Prostate gland (tissue), 2 donors: ENCODE data around the gene SMCO4. TPM values are rescaled to one million over a fixed set of nuclear protein-coding genes. Genes with fewer than 3 reads are reported as not detected.
A peak's percentile ranks its signal among the peaks of the same experiment; 100 is the strongest.

Experiments used
- DNase-seq: peaks from one replicate; pipeline ENCODE4 v3.0.0-alpha.2; 2019; ENCODE audit warnings: low spot score
- H3K27ac ChIP-seq, 2 donors: fragments of 200-600 bp; sonication (generic); 2 replicates each; pipeline ENCODE4 v1.5.1; 2017 to 2019
- H3K27me3 ChIP-seq: fragments of 200-600 bp; sonication (generic); replicated peaks from 2 replicates; pipeline ENCODE4 v1.5.1; 2019; ENCODE audit not compliant: insufficient read depth
- H3K36me3 ChIP-seq, 2 donors: fragments of 200-600 bp; sonication (generic); 1 replicate in 1 of 2; 2 replicates in 1 of 2; pipeline versions ENCODE4 v1.5.1 to v1.8.1; 2017 to 2019
- H3K4me1 ChIP-seq: fragments of 200-600 bp; sonication (generic); replicated peaks from 2 replicates; pipeline ENCODE4 v1.5.1; 2019
- H3K4me3 ChIP-seq, 2 donors: fragments of 200-600 bp; sonication (generic); 2 replicates each; pipeline ENCODE4 v1.5.1; 2017 to 2019
- H3K9me3 ChIP-seq: fragments of 200-600 bp; sonication (generic); 2 replicates; pipeline ENCODE4 v1.5.1; 2017
- POLR2A ChIP-seq: fragments of 450-650 bp; IDR thresholded peaks from one replicate; pipeline ENCODE4 v1.6.1; 2016; ENCODE audit warnings: antibody characterized with exemption, mild to moderate bottlenecking
- POLR2AphosphoS5 ChIP-seq: sonication (generic); formaldehyde crosslinking; IDR thresholded peaks from one replicate; pipeline ENCODE4 v1.6.1; 2017; ENCODE audit warnings: antibody characterized with exemption
- WGBS: methylation state at CpG from one replicate; pipeline ENCODE4 v1.1.5; 2018; 5-methylcytosine and 5-hydroxymethylcytosine counted together
- intact Hi-C: fragments of 100-400 bp; cut with DNase I; formaldehyde crosslinking; loops from one replicate; pipeline ENCODE4 v1.14.2; 2022
- total RNA-seq, 2 donors: library from RNA; depleted of rRNA; stranded (reverse); fragments of >200 nt; gene quantifications; one replicate each; pipeline ENCODE4 v1.1.0, GENCODE V29; 2016
- TF ChIP-seq, protein P1 (sequence below), 4 experiments: fragments of 200-600 bp in 2 of 4; fragments of 450-650 bp in 2 of 4; sonication (generic) in 2 of 4; IDR thresholded peaks; 1 replicate in 3 of 4; 2 replicates in 1 of 4; pipeline ENCODE4 v1.5.1; 2016 to 2019; ENCODE audit warnings: antibody characterized with exemption in 4 of 4, mild to moderate bottlenecking in 2 of 4, moderate library complexity in 2 of 4

SMCO4 gene
- total RNA-seq, 2 donors from 2014 or later = 63.8 to 140 TPM

DNA sequence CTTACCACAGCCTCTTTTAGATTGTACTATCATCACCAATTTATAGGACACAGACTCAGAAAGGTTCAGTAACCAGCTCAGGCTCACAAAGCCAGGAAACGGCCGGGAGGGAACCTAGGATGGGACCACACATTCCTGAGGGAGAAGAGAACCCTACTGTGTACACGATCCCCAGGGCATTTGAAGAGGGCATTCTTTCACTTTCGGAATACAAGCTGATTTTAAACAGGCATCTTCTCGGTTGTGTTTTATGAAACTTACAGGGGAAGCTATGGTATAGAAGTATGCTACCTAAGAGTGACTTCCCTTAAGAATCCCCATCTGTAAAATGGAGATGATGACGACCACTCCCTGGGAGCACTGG lies 19.0 kb downstream of the SMCO4 start:
- no peak overlapping the region for H3K4me3 ChIP-seq
- 84% methylated on average over 6 of the region's 6 CpGs for whole genome bisulfite sequencing
- intact Hi-C loops = no loop called here
- no peak for DNase-seq
- TF ChIP-seq, protein P1, sequence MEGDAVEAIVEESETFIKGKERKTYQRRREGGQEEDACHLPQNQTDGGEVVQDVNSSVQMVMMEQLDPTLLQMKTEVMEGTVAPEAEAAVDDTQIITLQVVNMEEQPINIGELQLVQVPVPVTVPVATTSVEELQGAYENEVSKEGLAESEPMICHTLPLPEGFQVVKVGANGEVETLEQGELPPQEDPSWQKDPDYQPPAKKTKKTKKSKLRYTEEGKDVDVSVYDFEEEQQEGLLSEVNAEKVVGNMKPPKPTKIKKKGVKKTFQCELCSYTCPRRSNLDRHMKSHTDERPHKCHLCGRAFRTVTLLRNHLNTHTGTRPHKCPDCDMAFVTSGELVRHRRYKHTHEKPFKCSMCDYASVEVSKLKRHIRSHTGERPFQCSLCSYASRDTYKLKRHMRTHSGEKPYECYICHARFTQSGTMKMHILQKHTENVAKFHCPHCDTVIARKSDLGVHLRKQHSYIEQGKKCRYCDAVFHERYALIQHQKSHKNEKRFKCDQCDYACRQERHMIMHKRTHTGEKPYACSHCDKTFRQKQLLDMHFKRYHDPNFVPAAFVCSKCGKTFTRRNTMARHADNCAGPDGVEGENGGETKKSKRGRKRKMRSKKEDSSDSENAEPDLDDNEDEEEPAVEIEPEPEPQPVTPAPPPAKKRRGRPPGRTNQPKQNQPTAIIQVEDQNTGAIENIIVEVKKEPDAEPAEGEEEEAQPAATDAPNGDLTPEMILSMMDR (IDR thresholded peaks at IDR 0.05) = no peak
- TF ChIP-seq POLR2AphosphoS5 (no peak), POLR2A (no peak)
- no peaks in the 10 kb centered on the region for H3K27me3 ChIP-seq
- peaks cover 6% of the 10 kb centered on the region for H3K4me1 ChIP-seq
- no peaks in the 10 kb centered on the region for H3K9me3 ChIP-seq
- no peaks in the 10 kb centered on the region for H3K36me3 ChIP-seq
- no peak overlapping the region for H3K27ac ChIP-seq

DNA sequence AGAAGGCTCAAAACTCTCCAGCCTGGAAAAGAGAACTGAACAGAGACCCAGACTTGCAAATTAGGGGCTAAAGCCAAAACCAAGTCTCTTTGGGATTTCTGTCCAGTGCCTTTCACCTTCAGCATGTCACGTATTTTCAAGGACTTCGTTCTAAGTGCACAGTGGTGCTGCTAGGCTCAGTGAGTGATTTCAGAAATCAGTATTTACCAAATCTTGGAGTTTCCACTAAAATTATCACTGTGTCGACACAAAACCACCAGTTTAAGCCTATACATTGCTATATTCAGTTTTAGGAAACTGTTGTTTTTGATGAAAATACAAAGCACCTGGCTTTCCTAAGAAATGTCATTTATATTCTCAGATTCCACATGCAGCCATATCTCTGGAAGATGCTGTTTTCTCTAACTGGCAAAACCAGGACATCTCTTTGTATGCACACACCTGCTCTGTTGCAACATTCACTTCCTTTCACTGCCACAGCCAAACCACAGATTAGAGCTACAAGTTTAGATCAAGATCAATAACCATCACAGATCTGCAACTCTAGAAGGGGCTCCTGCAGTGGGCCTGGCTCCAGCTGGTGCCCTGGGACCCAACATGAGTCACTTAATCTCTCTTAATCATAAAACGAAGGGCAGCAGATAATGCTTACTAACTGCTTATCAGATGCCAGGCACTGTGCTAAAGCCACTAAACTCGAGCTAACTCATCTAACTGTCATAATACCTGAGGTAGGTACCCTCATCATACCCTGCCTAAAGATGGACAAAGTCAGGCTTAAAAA lies 22.3 kb downstream of the SMCO4 start:
- H3K4me1 ChIP-seq = peaks cover 7% of the 10 kb centered on the region
- no peaks in the 10 kb centered on the region for H3K27me3 ChIP-seq
- no peak for DNase-seq
- H3K27ac ChIP-seq = peak overlapping the region in 1 of 2 donors; percentile 6
- WGBS = 76% methylated on average over 5 of the region's 5 CpGs
- no peaks in the 10 kb centered on the region for H3K36me3 ChIP-seq
- H3K9me3 ChIP-seq = no peaks in the 10 kb centered on the region
- intact Hi-C loops = no loop called here
- H3K4me3 ChIP-seq = no peak overlapping the region
- TF ChIP-seq, protein P1 (IDR thresholded peaks at IDR 0.05) = no peak
- TF ChIP-seq POLR2A (no peak), POLR2AphosphoS5 (no peak)

DNA sequence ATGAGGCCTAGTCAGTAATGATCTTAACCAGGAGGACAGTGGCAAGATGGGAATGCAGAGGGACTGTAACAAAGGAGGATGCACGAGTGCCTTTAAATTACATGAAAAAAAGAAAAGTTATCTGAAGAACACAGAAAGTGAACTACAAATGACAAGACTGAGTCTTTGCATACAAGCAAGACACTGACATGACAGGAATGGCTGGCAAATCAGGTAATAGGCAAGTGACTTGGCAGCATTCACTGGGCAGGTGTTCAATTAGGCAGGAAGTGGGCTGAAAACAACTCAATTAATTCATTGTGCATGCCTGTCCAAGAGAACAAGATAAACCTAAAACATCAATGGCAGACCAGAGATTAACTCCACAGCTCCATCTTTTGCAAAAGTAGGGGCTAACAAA lies 24.0 kb downstream of the SMCO4 start:
- DNase-seq = no peak
- H3K9me3 ChIP-seq = no peaks in the 10 kb centered on the region
- intact Hi-C loops = no loop called here
- no peaks in the 10 kb centered on the region for H3K27me3 ChIP-seq
- H3K27ac ChIP-seq = no peak overlapping the region
- TF ChIP-seq POLR2AphosphoS5 (peak; percentile 35), POLR2A (no peak)
- TF ChIP-seq, protein P1 (IDR thresholded peaks at IDR 0.05) = no peak
- H3K4me3 ChIP-seq = no peak overlapping the region
- WGBS = 44% methylated on average over 1 of the region's 1 CpG
- peaks cover 7% of the 10 kb centered on the region for H3K4me1 ChIP-seq
- H3K36me3 ChIP-seq = no peaks in the 10 kb centered on the region

DNA sequence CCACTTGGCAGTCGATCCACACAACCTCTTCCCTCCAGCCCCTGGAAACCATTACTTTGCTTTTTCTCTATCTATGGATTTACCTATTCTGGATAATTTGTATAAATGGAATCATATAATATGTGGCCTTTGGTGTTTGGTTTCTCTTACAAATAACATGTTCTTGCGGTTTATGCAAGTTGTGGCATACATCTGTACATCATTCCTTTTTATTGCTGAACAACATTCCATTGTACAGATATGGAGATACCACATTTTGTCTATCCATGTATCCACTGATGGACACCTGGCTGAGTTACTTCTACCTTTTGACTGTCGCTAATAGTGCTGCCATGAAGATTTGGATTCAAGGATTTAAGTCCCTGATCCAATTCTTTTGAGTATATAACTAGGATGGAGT lies 25.1 kb downstream of the SMCO4 start:
- WGBS = 70% methylated on average over 3 of the region's 3 CpGs
- intact Hi-C loops = no loop called here
- H3K27ac ChIP-seq = no peak overlapping the region
- no peaks in the 10 kb centered on the region for H3K36me3 ChIP-seq
- no peak overlapping the region for H3K4me3 ChIP-seq
- no peak for DNase-seq
- peaks cover 7% of the 10 kb centered on the region for H3K4me1 ChIP-seq
- H3K9me3 ChIP-seq = no peaks in the 10 kb centered on the region
- TF ChIP-seq POLR2A = no peak
- TF ChIP-seq POLR2AphosphoS5 = no peak
- TF ChIP-seq, protein P1 (IDR thresholded peaks at IDR 0.05) = no peak
- no peaks in the 10 kb centered on the region for H3K27me3 ChIP-seq

DNA sequence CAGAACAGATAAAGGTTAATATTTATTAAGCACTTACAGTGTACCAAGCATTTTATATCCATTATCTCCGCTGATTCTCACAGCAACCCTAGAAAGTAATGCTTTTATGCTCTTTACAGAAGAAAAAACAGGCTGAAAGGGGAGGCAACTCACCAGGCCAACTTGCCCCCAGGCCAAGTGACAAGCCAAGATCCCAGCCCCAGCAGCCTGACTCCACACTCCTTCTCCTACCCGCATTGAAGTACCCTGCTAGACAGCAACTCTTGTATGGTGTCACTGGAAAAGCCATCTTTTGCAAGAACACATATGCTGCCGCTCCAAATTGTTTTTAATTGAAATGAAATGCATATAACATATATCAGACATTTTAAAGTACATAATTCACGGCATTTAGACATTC lies 25.6 kb downstream of the SMCO4 start:
- Histone ChIP-seq H3K4me3 (no peak overlapping the region), H3K27ac (no peak overlapping the region), H3K4me1 (peaks cover 7% of the 10 kb centered on the region), H3K9me3 (no peaks in the 10 kb centered on the region), H3K36me3 (no peaks in the 10 kb centered on the region), H3K27me3 (no peaks in the 10 kb centered on the region)
- DNase-seq = no peak
- WGBS = 89% methylated on average over 4 of the region's 4 CpGs
- TF ChIP-seq POLR2AphosphoS5 = no peak
- TF ChIP-seq POLR2A = no peak
- TF ChIP-seq, protein P1 (IDR thresholded peaks at IDR 0.05) = no peak
- intact Hi-C loops = no loop called here
